Erythroblast (primary cell): ENCODE data around the gene CITED1.

Experiments used
- GATA1 ChIP-seq: IDR thresholded peaks from 2 replicates; pipeline ENCODE4 v1.6.1; 2011; ENCODE audit warnings: low read depth, mild to moderate bottlenecking, control low read depth, low read length, moderate library complexity
- POLR2A ChIP-seq: IDR thresholded peaks from 2 replicates; pipeline ENCODE4 v1.6.1; 2011; ENCODE audit warnings: mild to moderate bottlenecking, low read length

DNA sequence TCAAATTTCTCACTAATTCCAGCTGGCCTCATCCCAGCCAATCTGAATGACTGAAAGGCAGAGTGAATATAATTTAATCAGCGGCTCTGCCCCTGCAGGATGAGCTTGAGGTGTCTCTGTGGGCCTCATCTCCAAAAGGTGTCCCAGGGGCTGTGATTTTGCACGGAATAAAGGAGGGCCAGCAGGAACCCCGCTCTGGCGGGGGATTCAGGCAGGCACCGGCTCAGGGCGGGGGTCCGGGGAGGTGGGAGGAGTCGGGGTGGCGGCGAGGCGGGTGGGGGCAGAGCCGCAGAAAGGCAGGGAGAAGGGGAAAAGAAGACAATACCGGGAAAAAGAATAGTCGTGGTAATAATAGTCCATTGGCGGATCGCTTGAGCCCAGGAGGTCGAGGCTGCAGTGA is 50.9 kb downstream of the CITED1 start:
- TF ChIP-seq POLR2A (no peak), GATA1 (no peak)
